Hepatocyte (in vitro differentiated cells): ENCODE data around the gene JAM2.

ENCODE experiments used
- EZH2 ChIP-seq: fragments of 200-600 bp; sonication (generic); IDR thresholded peaks from 2 replicates; pipeline ENCODE4 v1.6.1; 2016; ENCODE audit warnings: antibody characterized with exemption, mild to moderate bottlenecking, borderline replicate concordance
- TF ChIP-seq, protein P1 (sequence below): fragments of 200-600 bp; sonication (generic); IDR thresholded peaks from 2 replicates; pipeline ENCODE4 v1.5.1; 2016; ENCODE audit warnings: antibody characterized with exemption, mild to moderate bottlenecking; ENCODE audit not compliant: poor library complexity

DNA sequence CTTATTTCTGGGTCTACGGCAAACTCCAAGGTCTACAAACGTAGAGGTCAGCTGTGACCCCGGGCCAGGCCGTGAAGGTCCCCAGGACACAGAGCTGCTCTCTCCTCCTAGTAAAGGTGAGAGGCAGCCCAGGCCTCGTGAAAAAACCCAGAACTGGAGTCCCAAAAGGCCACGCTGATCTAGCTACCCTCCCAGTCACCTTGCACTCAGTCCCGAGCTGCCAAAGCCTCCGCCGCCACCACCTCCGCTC is 95.5 kb downstream of the JAM2 start:
- no peak for TF ChIP-seq EZH2
- TF ChIP-seq, protein P1, sequence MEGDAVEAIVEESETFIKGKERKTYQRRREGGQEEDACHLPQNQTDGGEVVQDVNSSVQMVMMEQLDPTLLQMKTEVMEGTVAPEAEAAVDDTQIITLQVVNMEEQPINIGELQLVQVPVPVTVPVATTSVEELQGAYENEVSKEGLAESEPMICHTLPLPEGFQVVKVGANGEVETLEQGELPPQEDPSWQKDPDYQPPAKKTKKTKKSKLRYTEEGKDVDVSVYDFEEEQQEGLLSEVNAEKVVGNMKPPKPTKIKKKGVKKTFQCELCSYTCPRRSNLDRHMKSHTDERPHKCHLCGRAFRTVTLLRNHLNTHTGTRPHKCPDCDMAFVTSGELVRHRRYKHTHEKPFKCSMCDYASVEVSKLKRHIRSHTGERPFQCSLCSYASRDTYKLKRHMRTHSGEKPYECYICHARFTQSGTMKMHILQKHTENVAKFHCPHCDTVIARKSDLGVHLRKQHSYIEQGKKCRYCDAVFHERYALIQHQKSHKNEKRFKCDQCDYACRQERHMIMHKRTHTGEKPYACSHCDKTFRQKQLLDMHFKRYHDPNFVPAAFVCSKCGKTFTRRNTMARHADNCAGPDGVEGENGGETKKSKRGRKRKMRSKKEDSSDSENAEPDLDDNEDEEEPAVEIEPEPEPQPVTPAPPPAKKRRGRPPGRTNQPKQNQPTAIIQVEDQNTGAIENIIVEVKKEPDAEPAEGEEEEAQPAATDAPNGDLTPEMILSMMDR: no peak
